HTR-8/SVneo (cell line): ENCODE data around the gene LCE6A.

ENCODE experiments used
- DNase-seq: peaks from one replicate; pipeline ENCODE4 v3.0.0; 2011; ENCODE audit warnings: low spot score, mixed read lengths; ENCODE audit not compliant: insufficient read length
- FAIRE-seq: peaks from 2 replicates; lab custom pipeline; 2011; peaks lifted over from hg19 to GRCh38; lab: Jason Lieb, UNC

The LCE6A gene

GRCh38 chr1:152871731-152872126 lies 29.1 kb downstream of the LCE6A start:
- DNase-seq (no peak), FAIRE-seq (no peak)

GRCh38 chr1:152873495-152873894 lies 30.8 kb downstream of the LCE6A start:
- FAIRE-seq = no peak
- DNase-seq = no peak

- FAIRE-seq (no peak), DNase-seq (no peak)
Observed at GRCh38 chr1:152876827-152877226, 34.2 kb downstream of the LCE6A start.

GRCh38 chr1:152878042-152878441 lies 35.4 kb downstream of the LCE6A start, which contains the start of gene SMCP:
Gene SMCP (plus strand): TSS chr1:152878322. CDS start chr1:152884423, 6,101 bp downstream.
- no peak for DNase-seq
- no peak for FAIRE-seq

- FAIRE-seq = no peak
- no peak for DNase-seq
Observed at GRCh38 chr1:152879559-152880198, 37.0 kb downstream of the LCE6A start.

- DNase-seq (no peak), FAIRE-seq (no peak)
Observed at GRCh38 chr1:152880316-152880715, 37.7 kb downstream of the LCE6A start.

- no peak for DNase-seq
- no peak for FAIRE-seq
Observed at GRCh38 chr1:152880907-152881306, 38.3 kb downstream of the LCE6A start.

- DNase-seq = no peak
- no peak for FAIRE-seq
Observed at GRCh38 chr1:152884085-152884484, 41.4 kb downstream of the LCE6A start.

GRCh38 chr1:152884506-152884905 lies 41.9 kb downstream of the LCE6A start:
- no peak for FAIRE-seq
- DNase-seq = no peak

- DNase-seq (no peak), FAIRE-seq (no peak)
Observed at GRCh38 chr1:152884966-152885624, 42.4 kb downstream of the LCE6A start.

- DNase-seq (no peak), FAIRE-seq (no peak)
Observed at GRCh38 chr1:152886085-152886484, 43.4 kb downstream of the LCE6A start.

- DNase-seq (no peak), FAIRE-seq (no peak)
Observed at GRCh38 chr1:152886758-152887409, 44.2 kb downstream of the LCE6A start.

GRCh38 chr1:152888126-152888525 lies 45.5 kb downstream of the LCE6A start:
- DNase-seq = no peak
- no peak for FAIRE-seq
